GM19238 (cell line): Measurements from ENCODE around the gene TTYH1.

ENCODE experiments used
- DNase-seq: peaks from one replicate; pipeline ENCODE4 v3.0.0; 2011; ENCODE audit warnings: low spot score; ENCODE audit not compliant: insufficient read length

The TTYH1 gene

DNA sequence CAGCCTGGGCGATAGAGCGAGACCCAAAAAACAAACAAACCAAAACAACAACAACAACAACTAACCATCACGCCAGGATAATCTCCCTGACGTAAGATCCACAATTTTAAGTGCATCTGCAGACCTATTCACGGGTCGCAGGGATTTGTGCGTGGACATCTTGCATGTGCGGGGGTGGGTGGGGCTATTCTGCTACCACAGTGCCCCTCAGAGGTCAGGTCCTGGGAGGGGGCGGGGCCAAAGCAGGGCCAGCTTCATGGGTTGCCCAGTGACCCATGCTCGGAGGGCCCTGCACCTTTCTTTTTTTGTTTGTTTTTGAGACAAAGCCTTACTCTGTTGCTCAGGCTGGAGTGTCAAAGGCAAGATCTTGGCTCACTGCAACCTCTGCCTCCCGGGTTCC is 60.4 kb downstream of the TTYH1 start:
- DNase-seq = no peak

DNA sequence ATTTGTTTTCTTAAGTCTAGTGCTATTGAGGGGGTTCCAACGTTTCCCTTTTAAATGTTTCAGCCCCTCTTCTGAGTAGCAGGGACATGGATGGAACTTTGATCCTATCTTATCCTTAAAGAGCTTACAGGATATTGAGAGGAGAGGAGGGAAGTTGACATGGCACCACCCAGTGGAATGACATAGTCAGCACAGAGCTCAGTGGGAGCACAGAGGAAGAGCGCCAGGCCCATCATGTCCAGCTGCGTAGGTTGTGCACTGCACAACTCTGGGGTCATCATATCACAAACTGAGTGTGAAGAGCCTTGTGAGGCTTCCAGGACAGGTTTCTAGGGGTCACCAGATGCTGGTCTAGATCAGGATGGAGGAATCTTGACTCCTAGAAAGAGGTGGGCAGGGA is 62.4 kb downstream of the TTYH1 start:
- DNase-seq = no peak

DNA sequence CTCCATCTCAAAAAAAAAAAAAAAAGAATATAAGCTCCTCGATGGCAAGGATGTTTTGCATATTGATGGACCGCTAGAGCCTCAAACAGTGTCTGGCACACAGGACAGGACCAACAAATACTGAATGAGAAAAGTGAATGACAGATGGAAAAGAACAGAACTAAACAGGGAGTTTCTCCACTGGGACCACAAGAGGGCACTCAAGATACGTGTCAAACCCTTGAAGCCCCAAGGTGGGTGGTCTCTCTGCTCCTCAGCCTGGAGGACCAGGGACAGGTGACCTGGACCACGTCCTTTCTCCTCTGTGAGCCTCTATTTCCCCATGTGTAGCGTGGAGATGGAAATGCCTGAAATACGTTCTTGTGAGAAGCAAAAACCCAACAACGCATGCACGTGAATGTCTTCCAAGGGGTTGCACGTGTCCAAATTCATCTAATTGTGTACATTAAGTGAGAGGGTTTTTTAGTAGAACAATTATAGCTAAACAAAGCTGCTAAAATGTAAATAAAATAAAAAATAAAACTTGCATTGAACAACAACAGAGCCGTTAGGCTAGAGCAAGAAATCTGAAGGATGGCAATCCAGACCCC is 63.5 kb downstream of the TTYH1 start:
- DNase-seq = no peak

DNA sequence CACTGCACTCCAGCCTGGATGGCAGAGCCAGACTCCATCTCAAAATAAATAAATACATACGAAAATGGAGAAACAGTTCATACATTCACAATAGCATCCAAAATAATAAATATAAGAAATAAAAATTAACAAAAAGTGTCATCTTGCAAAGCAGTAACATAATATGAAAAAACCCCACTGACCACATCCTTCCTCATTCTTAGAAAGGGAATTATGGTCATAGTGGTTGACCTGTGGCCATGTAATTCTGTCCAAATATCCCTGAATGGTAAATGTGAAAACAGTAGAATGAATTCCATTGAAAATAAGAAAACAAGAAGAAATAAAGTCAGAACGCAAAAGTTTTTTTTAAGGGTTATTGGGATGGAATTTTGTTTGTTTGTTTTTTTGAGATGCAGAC is 64.8 kb downstream of the TTYH1 start:
- DNase-seq = no peak

DNA sequence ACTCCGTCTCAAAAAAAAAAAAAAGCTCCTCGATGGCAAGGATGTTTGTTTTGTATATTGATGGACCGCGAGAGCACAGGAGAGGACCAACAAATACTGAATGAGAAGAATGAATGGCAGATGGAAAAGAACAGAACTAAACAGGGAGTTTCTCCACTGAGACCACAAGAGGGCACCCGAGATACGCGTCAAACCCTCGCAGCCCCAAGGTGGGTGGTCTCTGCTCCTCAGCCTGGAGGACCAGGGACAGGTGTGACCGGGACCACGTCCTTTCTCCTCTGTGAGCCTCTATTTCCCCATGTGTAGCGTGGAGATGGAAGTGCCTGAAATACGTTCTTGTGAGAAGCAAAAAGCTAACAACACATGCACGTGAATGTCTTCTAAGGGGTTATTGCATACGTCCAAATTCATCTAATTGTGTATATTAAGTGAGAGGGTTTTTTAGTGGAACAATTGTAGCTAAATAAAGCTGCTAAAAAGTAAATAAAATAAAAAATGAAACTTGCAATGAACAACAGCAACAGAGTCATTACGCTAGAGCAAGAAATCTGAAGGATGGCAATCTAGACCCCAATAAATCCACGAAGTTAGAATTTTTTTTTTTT is 66.2 kb downstream of the TTYH1 start:
- DNase-seq = no peak

DNA sequence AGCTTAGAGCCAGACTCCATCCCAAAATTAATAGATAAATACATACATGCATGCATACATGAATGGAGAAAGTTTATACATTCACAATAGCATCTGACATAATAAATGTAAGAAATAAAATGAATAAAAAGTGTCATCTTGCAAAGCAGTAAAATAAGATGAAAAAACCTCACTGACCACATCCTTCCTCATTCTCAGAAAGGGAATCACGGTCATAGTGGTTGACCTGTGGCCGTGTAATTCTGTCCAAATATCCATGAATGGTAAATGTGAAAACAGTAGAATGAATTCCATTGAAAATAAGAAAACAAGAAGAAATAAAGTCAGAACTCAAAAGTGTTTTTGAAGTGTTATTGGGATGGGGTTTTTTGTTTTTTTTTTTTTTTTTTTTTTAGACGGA is 67.6 kb downstream of the TTYH1 start:
- DNase-seq = no peak

DNA sequence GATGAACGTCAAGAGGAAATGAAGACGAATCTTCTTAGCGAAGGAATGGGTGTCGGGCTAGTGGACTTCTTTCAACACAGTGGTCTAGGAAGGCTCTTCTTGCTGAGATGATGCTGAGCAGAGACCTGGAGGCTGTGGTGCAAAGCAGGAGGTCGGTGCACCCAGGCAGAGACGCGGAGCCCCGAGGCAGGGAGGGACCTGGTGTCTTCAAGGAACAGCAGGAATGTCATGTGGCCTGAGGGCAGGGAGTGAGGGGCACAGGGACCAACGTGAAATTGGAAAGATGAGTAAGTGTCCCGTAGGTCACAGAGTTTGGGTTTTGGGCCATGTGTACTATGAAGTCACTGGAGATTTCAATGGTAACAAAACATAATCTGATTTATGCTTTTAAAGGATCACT is 69.2 kb downstream of the TTYH1 start:
- DNase-seq = no peak

DNA sequence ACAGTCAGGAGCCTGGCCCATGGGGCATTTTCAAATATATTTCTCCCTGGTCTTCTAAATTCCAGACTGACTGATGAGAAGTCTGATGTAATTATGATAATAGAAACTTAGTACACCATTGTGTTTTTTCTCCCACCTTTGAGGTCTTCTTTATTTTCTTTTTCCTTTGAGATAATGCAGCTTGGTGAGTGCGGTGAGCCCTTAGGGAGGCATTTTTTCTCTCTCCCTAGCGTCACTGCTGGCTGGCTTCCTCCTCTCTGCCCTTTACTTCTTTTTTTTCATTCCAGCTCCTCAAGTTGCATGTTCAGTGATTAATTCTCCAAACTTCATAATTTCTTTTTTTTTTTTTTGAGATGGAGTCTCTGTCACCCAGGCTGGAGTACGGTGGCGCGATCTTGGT is 70.6 kb downstream of the TTYH1 start:
- DNase-seq = no peak
